GM23248 (cell line): ENCODE results near the gene ATP7A. TPM values are rescaled to one million over a fixed set of nuclear protein-coding genes. Genes with fewer than 3 reads are reported as not detected.
"Not testable (repeated sequence)": the region's sequence is repeated elsewhere in the genome, so short reads cannot be mapped to it uniquely, and the experiment has no call there.

Source experiments
- DNase-seq: peaks from one replicate; pipeline ENCODE4 v3.0.0-alpha.2; 2015
- H2AFZ ChIP-seq: fragments of 200-600 bp; sonication (generic); 2 replicates; pipeline ENCODE4 v1.6.1; 2016; ENCODE audit warnings: antibody characterized with exemption
- H3F3A ChIP-seq: fragments of 200-600 bp; sonication (generic); 2 replicates; pipeline ENCODE4 v1.6.1; 2016; ENCODE audit warnings: mild to moderate bottlenecking, antibody characterized with exemption, mixed run types; ENCODE audit not compliant: insufficient read depth
- H3K27ac ChIP-seq: fragments of 200-600 bp; sonication (generic); 2 replicates; pipeline ENCODE4 v1.5.1; 2016; ENCODE audit warnings: mild to moderate bottlenecking
- H3K27me3 ChIP-seq: fragments of 200-600 bp; sonication (generic); replicated peaks from 2 replicates; pipeline ENCODE4 v1.6.1; 2016; ENCODE audit warnings: mild to moderate bottlenecking; ENCODE audit not compliant: insufficient read depth
- H3K36me3 ChIP-seq: fragments of 200-600 bp; sonication (generic); 2 replicates; pipeline ENCODE4 v1.6.1; 2016; ENCODE audit warnings: low read depth, mild to moderate bottlenecking
- H3K4me1 ChIP-seq: fragments of 200-600 bp; sonication (generic); 2 replicates; pipeline ENCODE4 v1.6.1; 2016; ENCODE audit warnings: mild to moderate bottlenecking; ENCODE audit not compliant: insufficient read depth
- H3K4me2 ChIP-seq: fragments of 200-600 bp; sonication (generic); one replicate; pipeline ENCODE4 v1.6.1; 2016; ENCODE audit warnings: mild to moderate bottlenecking; ENCODE audit not compliant: unreplicated experiment
- H3K4me3 ChIP-seq: fragments of 200-600 bp; sonication (generic); 2 replicates; pipeline ENCODE4 v1.5.1; 2016; ENCODE audit warnings: mild to moderate bottlenecking
- H3K79me2 ChIP-seq: fragments of 200-600 bp; sonication (generic); 2 replicates; pipeline ENCODE4 v1.6.1; 2016; ENCODE audit warnings: mild to moderate bottlenecking; ENCODE audit not compliant: insufficient read depth
- H3K9ac ChIP-seq: fragments of 200-600 bp; sonication (generic); 2 replicates; pipeline ENCODE4 v1.6.1; 2016; ENCODE audit warnings: mild to moderate bottlenecking
- H3K9me2 ChIP-seq: fragments of 200-600 bp; sonication (generic); 2 replicates; pipeline ENCODE4 v1.6.1; 2016; ENCODE audit warnings: mixed run types, mild to moderate bottlenecking, moderate library complexity; ENCODE audit not compliant: insufficient read depth
- H3K9me3 ChIP-seq: fragments of 200-600 bp; sonication (generic); one replicate; pipeline ENCODE4 v1.6.1; 2017; ENCODE audit warnings: low read depth
- H4K20me1 ChIP-seq: fragments of 200-600 bp; sonication (generic); 2 replicates; pipeline ENCODE4 v1.6.0; 2016; ENCODE audit not compliant: insufficient read depth
- EZH2 ChIP-seq: fragments of 200-600 bp; sonication (generic); IDR thresholded peaks from 2 replicates; pipeline ENCODE4 v1.6.1; 2018; ENCODE audit warnings: antibody characterized with exemption, mild to moderate bottlenecking; ENCODE audit not compliant: insufficient read depth, poor library complexity, severe bottlenecking
- EZH2phosphoT487 ChIP-seq: fragments of 200-600 bp; sonication (generic); IDR thresholded peaks from 2 replicates; pipeline ENCODE4 v1.6.1; 2018; ENCODE audit warnings: antibody characterized with exemption, moderate library complexity, mild to moderate bottlenecking, low read depth; ENCODE audit not compliant: insufficient read depth
- WGBS, 2 experiments: methylation state at CpG; one replicate each; pipeline ENCODE4 v1.1.6; 2015 to 2017; ENCODE audit warnings: low lambda C conversion rate in 2 of 2, low coverage in 1 of 2; ENCODE audit errors: missing lambda C conversion rate in 2 of 2; 5-methylcytosine and 5-hydroxymethylcytosine counted together
- in situ Hi-C: fragments of 300-500 bp; cut with MboI; formaldehyde crosslinking; loops from 2 replicates; pipeline ENCODE4 v1.15.0; 2020
- polyA plus RNA-seq: library from polyadenylated mRNA; unstranded; fragments of >200 nt; fragmentation: Nextera tagmentation; extraction: Ambion mirVana; gene quantifications from 2 replicates; pipeline ENCODE4 v1.2.1, GENCODE V29; 2016
- total RNA-seq: library from RNA; depleted of rRNA; stranded (reverse); fragments of >200 nt; shearing (Covaris generic); gene quantifications from 2 replicates; pipeline ENCODE4 v1.2.3, GENCODE V29; 2014

ATP7A gene
- total and polyA plus RNA-seq, 2 experiments from 2014 or later = 4.1 to 6.6 TPM

- TF ChIP-seq EZH2 (no peak), EZH2phosphoT487 (no peak)
- Histone ChIP-seq H3K9me3 (no peaks in the 10 kb centered on the region), H3K36me3 (no peaks in the 10 kb centered on the region; the same call in 1 of the 2 replicates), H3K4me3 (no peak overlapping the region), H3K79me2 (peaks cover 47% of the 10 kb centered on the region), H3K4me1 (peaks cover 11% of the 10 kb centered on the region), H3K9me2 (no peaks in the 10 kb centered on the region), H2AFZ (no peak overlapping the region), H3K27ac (no peak overlapping the region), H3K4me2 (no peak overlapping the region), H3F3A (peaks cover 9% of the 10 kb centered on the region), H4K20me1 (no peaks in the 10 kb centered on the region), H3K9ac (no peak overlapping the region), H3K27me3 (no peaks in the 10 kb centered on the region)
- DNase-seq = no peak
- in situ Hi-C loops = no loop called here
- 85 to 86% methylated on average over 5 of the region's 5 CpGs for WGBS, 2 experiments
Measured at GRCh38 chrX:77901506-77901905, 9.0 kb upstream of the ATP7A start.

GRCh38 chrX:77917294-77917933, 6.9 kb downstream of the ATP7A start:
- 94 to 100% methylated on average over 2 of the region's 2 CpGs for WGBS, 2 experiments
- H3K27ac ChIP-seq = no peak overlapping the region
- no peaks in the 10 kb centered on the region for H4K20me1 ChIP-seq
- no peaks in the 10 kb centered on the region for H3K36me3 ChIP-seq
- no peaks in the 10 kb centered on the region for H3K9me2 ChIP-seq
- in situ Hi-C loops = no loop called here
- no peaks in the 10 kb centered on the region for H3F3A ChIP-seq
- no peak overlapping the region for H3K9ac ChIP-seq
- H3K27me3 ChIP-seq = no peaks in the 10 kb centered on the region
- TF ChIP-seq EZH2 = no peak
- no peak for TF ChIP-seq EZH2phosphoT487
- H3K4me1 ChIP-seq = no peaks in the 10 kb centered on the region
- H3K9me3 ChIP-seq = no peaks in the 10 kb centered on the region
- peaks cover 33% of the 10 kb centered on the region for H3K79me2 ChIP-seq
- no peak for DNase-seq
- H3K4me3 ChIP-seq = no peak overlapping the region
- H3K4me2 ChIP-seq = no peak overlapping the region
- no peak overlapping the region for H2AFZ ChIP-seq

- no peak for TF ChIP-seq EZH2phosphoT487
- TF ChIP-seq EZH2 = no peak
- no peaks in the 10 kb centered on the region for H4K20me1 ChIP-seq
- no peak overlapping the region for H3K27ac ChIP-seq
- no peak overlapping the region for H3K4me3 ChIP-seq
- 33 to 41% methylated on average over 3 of the region's 3 CpGs for WGBS, 2 experiments
- DNase-seq = peak; percentile 24
- no peak overlapping the region for H3K9ac ChIP-seq
- H3K4me1 ChIP-seq = no peaks in the 10 kb centered on the region
- in situ Hi-C loops = no loop called here
- H3K9me2 ChIP-seq = no peaks in the 10 kb centered on the region
- H3K36me3 ChIP-seq = no peaks in the 10 kb centered on the region
- H3K9me3 ChIP-seq = no peaks in the 10 kb centered on the region
- H3K27me3 ChIP-seq = no peaks in the 10 kb centered on the region
- H2AFZ ChIP-seq = no peak overlapping the region
- peaks cover 21% of the 10 kb centered on the region for H3K79me2 ChIP-seq
- H3K4me2 ChIP-seq = no peak overlapping the region
- no peaks in the 10 kb centered on the region for H3F3A ChIP-seq
Measured at GRCh38 chrX:77918568-77918967, 8.1 kb downstream of the ATP7A start.

- H2AFZ ChIP-seq, H3K9me3 ChIP-seq, H4K20me1 ChIP-seq, H3K27ac ChIP-seq, DNase-seq, H3K27me3 ChIP-seq, H3F3A ChIP-seq, H3K9me2 ChIP-seq, H3K9ac ChIP-seq, H3K36me3 ChIP-seq, H3K4me3 ChIP-seq, in situ Hi-C loops, H3K4me2 ChIP-seq, H3K4me1 ChIP-seq: not testable (repeated sequence)
- WGBS, 2 experiments = 88% methylated on average over 6 of the region's 6 CpGs
- H3K79me2 ChIP-seq = peaks cover 17% of the 10 kb centered on the region
Measured at GRCh38 chrX:77919370-77919769, 8.9 kb downstream of the ATP7A start.

GRCh38 chrX:77922787-77923186, 12.3 kb downstream of the ATP7A start:
- Histone ChIP-seq H3K27me3 (no peaks in the 10 kb centered on the region), H3K4me3 (no peak overlapping the region), H2AFZ (no peak overlapping the region), H3K27ac (no peak overlapping the region), H3K9me2 (no peaks in the 10 kb centered on the region), H3K4me1 (no peaks in the 10 kb centered on the region), H3K4me2 (no peak overlapping the region), H4K20me1 (no peaks in the 10 kb centered on the region), H3F3A (no peaks in the 10 kb centered on the region), H3K79me2 (peaks cover 12% of the 10 kb centered on the region; the same call in 1 of the 2 replicates), H3K9ac (no peak overlapping the region), H3K36me3 (no peaks in the 10 kb centered on the region), H3K9me3 (no peaks in the 10 kb centered on the region)
- no peak for TF ChIP-seq EZH2
- TF ChIP-seq EZH2phosphoT487 = no peak
- no peak for DNase-seq
- in situ Hi-C loops = no loop called here
